Hematopoietic multipotent progenitor cell treated with erythropoietin and hydrocortisone succinate and interleukin-3 and kit ligand, for 8 days (in vitro differentiated cells): ENCODE data around the gene CEACAM8.
A peak's percentile ranks its signal among the peaks of the same experiment; 100 is the strongest.
"Not testable (repeated sequence)": the region's sequence is repeated elsewhere in the genome, so short reads cannot be mapped to it uniquely, and the experiment has no call there.

ENCODE experiments used
- DNase-seq: peaks from one replicate; pipeline ENCODE4 v3.0.0-alpha.2; 2015

The CEACAM8 gene

DNA sequence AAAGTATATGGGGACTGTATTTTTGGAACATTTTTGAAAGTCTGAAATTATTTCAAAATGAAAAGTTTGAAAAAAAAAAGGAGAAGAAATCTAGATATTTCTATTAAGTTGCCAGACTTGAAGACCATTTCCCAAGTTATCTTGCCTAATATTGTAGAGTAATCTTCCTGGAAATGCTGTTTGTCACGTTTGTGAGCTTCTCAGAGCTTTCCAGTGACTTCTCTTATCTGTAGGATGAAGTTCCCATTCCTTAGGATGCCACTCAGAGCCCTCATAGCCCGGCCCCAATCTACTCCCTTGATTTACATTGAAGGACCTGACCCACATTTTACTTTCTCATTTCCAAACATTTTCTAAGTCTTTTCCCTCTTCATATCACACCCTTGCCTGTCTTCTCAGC, 23.6 kb downstream of the CEACAM8 start:
- no peak for DNase-seq

DNA sequence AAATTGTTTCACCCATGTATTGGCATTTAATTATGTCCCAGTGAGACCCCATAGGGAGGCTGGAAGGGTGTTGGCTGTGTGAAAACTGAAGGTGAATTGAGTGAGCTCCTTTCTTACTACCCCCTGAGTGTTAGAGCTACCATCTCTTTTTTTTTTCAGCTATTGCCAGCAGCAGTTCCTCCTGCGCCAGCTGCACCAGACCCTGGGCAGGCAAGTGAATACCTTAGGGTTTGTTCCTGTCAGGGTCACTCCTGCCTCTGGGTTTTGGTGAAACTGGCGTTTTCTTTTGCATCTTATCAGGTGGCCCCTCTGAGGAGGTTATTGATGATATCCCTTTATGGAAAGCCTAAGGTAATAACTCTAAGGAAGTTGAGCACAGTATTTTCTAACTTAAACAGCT, 25.5 kb downstream of the CEACAM8 start:
- DNase-seq: no peak

DNA sequence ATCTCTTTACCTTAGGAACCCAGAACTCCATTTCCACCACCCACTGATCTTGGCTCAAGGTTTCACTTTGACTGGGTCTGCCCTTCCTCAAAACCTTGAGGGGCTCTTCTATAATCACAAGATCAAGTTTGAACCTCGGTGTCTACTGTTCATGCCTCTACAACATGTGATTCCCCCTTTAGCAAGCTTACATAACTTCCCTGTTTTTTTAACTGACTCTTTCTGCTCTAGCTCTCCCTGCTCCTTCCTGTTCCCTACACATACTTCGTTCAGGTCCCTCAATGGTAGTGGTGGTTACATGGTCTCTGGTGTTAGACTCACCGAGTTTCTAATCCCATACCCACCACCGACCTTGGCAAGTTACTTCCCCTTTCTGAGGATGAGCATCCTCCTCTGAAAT, 26.7 kb downstream of the CEACAM8 start:
- DNase-seq: no peak

DNA sequence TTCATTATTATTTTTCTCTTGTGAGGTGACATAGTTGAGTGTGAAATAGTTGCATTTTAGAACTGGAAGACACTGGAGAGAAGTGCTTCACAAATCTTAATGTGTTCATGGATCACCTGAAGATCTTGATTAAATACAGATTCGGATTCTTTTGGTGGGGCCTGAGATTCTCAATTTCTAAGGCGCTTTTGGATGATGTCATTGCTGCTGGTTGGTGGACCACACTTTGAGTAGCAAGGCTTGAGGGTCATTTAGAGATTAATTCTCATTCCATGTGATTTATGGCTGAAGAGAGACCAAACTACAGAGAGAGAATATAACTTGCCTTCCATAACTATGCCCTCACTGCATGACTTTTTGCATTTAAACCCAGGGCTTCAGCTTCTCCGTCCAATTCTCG, 27.2 kb downstream of the CEACAM8 start:
- no peak for DNase-seq

DNA sequence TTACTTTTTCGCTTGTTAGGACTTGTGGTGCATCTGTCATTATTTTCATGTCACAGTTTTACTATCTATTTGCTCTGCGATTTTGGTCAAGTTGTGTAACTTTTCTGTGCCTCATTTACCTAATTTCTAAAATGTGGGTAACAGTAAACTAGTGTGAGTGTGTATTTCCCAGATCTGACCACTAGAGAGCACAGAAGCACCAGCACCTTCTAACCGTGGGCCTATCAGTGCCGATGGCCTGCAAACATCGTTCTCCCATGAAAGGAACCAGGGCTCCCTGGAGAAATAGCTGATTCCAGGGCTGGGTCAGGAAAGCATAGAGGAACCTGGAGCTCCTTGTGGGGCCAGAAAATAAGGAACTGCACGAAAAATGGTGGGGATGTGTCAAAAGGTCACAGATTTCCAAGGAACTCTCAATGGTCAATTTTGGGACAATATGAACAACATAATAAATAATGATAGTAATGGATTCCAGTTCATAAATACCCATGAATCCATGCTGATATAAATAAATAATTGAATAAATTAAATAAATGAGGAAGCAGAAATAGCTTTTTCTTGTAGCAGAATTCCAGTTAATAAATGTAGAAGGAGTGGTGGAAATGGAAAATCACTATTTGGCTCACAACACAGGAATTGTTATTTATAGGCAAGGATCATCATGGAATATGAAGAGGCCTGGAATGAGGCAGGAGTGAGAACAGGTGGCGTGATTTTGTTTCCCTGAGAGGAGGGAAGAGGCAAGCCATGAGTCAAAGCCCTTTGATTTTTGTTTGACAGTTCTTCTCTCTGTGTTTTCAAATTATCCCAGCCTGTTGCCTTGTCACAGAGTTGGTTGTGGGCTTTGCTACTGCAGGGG, 31.1 kb downstream of the CEACAM8 start:
- peak; percentile 43 for DNase-seq

DNA sequence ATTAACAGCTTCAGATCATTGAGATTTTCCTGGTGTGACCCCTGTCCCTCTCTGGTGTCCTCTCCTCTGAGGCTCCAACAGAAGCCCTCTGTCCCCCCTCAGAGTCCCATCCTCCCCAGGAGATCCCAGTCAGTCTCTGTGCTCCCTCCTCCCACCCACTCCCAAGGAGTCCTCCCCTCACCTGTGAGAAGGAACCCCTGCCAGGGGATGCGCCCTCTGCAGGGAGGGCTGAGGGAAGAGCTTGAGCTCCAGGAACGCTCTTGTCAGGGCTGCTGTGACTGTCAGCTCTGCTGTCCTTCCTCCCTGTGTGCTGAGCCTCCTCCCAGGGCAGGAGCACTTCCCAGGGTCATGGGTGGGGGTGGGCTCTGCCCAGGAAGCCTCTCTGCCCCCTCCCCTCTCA, 33.2 kb downstream of the CEACAM8 start:
- no peak for DNase-seq

DNA sequence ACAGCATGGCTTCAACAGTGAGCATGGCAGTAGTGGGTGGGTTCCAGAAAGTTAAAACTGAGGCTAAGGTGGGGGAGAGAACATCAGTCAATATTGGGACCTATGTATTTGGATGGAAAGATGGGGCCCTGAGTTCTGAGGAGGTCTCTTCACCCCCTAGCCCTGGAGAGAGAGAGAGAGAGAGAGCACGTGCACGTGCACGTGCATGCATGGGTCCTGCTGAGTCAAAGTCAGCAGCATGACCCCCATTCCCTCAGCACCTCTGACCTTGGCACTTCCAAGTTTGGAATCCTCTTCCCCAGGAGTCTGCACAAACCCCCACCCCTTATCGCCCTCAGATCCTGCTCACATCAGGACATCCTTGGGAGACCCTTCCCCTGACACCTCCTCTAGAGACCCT, 34.0 kb downstream of the CEACAM8 start:
- no peak for DNase-seq

DNA sequence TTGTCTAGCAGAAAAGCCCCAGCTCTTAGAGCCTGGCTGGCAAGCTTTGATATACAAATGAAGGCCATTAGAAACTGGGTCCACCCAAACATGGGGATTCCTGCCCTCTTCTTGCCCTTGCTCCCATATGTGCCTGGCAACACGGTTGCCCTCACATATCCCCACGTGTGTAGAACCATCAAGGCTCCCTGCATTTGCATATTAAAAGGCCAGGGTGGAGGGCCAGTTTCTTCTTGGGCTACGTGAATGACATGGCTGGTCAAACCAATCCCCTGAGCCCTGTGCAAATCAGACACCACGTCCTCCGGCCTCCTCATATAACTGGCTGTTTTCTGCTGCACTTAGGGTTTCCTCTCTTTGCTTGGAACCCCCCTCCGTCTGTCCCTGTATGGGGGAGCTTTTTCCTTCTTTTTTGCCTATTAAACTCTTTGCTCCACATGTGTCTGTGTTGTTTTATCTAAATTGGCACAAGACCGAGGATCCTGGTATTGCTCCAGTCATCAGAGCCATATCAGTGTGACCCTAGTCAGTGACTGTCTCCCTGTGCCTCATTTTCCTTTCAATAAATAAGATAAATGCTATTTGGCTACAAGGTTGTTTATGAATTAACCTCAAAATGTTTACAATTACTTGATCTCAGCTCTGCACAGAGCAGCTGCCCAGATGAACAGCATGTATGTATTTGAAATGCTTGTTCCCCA, 36.1 kb downstream of the CEACAM8 start:
- no peak for DNase-seq

DNA sequence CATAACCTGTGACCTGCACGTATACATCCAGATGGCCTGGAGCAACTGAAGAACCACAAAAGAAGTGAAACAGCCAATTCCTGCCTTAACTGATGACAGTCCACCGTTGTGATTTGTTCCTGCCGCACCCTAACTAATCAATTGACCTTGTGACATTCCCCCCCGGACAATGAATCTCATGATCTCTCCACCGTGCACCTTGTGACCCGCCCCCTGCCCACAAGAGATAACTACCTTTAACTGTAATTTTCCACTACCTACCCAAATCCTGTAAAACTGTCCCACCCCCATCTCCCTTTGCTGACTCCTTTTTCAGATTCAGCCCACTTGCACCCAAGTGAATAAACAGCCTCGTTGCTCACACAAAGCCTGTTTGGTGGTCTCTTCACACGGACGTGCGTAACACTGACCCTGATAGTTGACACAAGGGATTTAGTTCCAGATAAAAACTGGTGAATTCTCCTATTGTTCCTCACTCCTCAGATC, 37.3 kb downstream of the CEACAM8 start:
- not testable (repeated sequence) for DNase-seq

DNA sequence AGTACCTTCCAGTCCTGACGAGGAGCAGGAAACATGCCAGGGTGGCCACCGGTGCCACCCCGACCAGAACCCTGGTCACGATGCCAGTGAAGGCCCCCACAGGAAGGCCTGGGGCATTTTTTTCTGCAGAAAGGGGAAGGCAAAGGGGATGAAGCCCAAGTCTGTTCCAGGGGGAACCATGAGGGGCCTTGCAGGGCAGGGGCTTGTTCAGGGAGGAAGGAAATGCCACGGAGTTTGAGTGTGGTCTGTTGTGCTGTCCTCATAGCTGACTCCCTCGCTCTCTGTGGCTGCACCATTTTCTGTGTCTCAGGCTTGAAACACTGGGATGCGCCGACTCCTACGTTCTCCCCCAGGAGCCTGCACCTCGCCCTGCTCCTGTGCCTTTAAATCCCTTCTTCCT, 38.9 kb downstream of the CEACAM8 start:
- DNase-seq: no peak

DNA sequence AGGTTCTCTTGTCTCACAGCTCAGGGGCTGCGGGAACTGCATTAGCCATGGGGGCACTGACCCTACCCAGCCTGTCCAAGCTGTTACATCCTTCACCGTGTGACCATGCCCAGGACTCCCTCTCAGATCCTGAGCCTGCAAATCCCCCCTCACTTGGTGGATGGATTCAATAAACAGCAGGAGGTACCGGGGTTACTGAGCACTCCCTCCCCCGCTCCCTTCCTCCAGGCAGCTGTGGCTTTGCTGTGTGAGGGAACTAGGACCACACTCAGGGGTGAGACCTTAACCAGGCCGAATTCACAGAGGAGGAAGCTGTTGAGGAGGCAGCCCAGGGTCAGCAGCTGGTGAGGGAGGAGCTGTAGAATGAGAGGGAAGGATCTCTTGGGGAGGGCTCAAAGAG, 39.4 kb downstream of the CEACAM8 start:
- DNase-seq: no peak

DNA sequence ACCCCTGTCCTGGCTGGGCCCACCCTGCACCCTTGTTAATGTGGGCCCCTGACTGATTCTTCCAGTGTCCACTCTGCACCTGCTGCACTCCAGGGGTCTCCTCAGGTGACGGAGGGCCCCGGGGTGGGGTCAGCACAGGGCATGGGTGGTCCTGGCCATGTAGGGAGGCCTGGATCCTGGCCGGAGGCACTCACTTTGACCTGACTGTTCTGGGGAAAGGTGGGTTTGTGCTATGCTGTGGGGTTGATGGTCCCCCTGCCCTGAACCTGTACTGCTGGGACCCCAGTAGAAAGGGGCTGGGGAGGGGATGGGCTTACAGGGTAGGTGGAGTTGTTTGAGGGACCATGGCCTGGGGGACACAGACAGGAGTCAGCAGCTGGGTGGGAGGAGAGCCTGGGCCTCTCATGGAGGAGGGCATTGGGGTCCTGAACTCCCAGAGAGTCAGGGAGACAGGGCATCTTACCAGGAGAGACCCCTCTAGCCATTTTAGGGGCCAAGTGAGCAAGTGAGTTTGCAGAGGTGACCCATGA, 40.6 kb downstream of the CEACAM8 start:
- no peak for DNase-seq

DNA sequence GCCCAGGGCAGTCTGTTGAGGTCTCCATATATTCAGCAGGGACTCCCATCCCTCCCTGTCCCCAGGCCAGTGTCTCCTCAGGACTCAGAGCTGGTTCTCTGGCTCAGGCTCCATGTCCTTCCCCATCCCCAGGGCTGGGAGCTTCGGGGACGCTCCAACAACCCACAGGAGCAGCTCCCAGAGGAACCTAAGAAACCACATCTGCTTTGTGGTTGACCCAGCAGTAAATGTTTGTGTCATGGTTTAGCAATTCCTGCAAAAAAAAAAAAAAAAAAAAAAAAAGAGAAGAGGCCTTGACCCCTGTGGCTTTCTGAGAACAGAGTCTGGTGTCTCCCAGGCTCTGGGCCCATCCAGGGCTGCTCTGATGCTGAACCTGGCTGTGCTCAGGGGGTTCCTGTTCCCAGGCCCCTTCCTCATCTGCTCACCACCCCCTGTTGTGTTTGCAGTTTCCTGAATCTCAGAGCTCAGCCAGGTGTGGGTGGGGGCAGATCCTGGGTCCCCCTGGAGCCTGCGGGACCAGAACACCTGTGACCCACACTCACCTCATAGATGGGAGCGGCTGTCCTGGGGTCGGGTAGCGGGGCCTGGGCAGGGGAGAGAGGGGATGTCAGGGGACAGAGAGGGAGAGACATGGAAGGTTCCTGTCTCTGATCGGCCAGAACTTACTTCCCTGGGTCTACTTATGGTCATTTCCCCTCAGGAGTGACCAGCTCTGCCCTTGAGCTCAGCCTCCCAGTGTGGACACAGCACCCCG, 41.3 kb downstream of the CEACAM8 start:
- no peak for DNase-seq

DNA sequence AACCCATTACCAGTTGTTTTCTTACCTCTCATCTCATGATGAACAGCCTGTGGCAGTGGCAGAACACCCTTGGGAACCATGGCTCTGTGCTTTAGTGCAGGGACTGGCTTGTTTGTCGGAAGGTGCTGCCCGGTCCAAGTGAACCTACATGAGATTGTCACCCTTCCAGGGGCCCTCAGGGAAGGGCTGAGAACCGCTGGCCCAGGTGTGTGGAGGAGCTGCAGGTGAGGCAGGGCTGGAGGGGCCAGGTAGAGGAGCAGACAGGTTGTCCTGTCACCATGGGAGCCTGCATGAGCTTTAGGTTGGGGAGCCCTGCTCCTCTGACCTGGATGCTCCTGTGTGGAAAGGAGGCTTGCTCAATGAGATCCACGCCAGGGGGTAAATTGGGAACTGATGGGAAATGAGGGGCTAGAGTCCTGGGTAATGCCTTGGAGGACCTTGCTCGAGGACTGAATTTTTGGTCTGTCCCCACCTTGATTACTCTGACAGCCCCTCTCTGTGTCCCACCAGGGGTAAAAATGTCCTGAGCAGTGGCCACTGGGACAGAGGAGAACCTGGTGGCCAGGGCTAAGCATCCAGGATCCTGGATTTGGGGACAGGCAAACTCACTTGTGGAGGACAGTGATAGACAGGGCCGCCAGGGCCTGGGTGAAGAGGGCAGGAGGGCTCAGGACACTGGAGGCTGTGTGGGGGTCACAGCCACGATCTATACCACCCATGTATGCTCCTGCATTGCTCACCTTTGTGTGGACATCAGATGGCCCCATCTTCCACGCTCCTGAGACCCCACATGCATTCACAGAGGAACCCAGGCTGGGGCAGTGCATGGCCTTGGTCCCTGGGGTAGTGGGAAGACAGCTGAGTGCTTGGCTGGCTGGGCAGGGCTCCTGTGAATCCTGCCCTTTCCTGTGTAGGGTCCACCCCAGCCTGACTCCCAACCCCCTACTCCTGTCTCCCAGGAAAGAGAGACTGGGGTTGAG, 42.3 kb downstream of the CEACAM8 start:
- no peak for DNase-seq

DNA sequence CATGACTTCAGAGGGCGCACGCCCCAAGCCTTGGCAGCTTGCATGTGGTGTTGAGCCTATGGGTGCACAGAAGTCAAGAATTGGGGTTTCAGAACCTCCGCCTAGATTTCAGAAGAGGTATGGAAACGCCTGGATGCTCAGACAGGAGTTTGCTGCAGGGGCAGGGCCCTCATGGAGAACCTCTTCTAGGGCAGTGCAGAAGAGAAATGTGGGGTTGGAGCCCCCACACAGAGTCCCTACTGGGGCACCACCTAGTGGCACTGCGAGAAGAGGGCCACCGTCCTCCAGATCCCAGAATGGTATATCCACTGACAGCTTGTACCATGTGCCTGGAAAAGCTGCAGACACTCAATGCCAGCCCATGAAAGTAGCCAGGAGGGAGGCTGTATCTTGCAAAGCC, 44.2 kb downstream of the CEACAM8 start:
- not testable (repeated sequence) for DNase-seq

DNA sequence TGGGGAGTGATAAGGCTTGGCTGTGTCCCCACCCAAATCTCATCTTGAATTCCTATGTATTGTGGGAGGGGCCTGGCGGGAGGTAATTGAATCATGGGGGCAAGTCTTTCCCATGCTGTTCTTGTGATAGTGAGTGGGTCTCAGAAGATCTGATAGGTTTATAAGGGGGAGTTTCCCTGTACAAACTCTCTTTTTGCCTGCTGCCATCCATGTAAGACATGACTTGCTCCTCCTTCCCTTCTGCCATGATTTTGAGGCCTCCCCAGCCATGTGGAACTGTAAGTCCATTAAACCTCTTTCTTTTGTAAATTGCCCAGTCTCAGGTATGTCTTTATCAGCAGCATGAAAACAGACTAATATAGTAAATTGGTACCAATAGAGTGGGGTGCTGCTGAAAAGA, 45.7 kb downstream of the CEACAM8 start:
- not testable (repeated sequence) for DNase-seq

DNA sequence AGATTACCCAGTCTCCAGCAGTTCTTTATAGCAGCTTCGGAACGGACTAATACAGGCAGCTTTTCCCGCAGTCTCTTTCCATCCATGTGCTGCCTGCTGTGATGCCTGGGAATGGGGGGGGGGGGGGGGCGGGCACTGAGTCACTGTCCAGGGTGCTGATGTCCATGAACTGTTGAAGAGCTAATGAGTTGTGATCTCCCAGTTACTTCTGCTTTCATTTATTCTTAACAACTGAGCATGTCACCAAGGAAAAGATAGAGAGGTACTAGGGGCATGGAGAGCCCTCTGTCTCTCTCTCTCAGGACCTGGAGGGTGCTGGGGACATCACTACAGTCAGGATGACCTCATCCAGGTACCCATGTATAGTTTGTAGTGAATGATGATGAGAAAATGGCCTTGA, 46.2 kb downstream of the CEACAM8 start:
- no peak for DNase-seq

DNA sequence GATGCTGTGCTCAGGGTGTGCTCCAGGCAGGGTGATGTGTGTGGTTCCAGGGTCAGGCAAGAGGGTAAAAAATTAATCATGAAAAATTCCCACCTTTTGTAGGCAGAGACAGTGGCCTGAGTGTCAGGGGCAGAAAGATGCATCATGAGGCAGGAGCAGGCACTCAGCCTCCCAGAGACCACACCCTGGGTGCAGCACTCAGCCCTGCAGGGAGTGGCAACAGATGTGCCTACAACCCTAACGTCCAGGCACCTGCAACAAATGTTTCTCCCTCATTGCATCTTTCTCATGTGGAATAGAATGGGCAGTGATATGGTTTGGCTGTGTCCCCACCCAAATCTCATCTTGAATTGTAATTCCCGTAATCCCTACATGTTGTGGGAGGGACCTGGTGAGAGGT, 46.8 kb downstream of the CEACAM8 start:
- no peak for DNase-seq

DNA sequence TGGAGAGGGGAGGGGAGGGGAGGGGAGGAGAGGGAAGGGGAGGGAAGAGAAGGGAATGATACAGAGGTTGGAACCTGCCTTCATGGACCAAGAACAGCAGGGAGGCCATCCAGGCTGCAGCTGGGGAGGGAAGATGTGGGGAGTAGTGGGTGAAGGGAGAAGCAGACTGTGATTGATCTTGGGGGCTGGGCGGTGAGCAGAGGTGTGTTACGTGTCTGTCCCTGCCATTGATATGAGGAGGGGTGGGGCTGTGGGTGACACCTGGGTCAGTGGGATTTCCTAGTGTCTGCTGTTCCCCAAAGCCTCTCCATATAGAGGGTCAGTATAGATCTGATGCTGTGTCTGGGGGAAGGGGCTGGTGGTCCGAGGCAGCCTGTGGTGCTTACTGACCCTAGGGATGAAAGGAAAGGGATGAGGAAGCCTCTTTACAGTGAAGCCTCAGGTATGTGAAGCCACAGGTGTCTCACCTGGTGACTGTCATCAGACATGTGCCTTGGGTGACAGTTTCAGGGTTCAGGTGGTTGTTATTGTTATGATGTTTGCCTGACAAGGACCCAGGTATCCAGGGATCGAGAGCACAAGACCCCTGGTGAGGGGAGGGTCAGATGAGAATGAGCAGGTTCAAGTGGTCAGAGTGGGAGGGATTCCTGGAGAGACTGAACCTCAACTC, 47.8 kb downstream of the CEACAM8 start:
- DNase-seq: no peak

DNA sequence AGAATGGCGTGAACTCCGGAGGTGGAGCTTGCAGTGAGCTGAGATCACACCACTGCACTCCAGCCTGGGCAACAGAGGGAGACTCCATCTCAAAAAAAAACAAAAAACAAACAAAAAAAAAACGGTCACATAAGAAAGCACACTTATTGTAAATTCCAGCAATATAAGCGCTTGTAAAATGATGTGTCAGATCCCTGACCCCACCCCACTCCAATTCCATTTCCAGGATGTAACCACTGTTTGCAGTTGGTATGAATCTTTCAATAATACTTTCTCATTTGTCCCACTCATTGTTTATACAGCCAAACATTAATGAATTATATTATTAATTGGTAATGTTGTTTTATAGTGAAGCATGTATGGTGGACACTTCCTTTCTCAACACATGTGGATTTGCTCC, 50.6 kb downstream of the CEACAM8 start:
- no peak for DNase-seq

DNA sequence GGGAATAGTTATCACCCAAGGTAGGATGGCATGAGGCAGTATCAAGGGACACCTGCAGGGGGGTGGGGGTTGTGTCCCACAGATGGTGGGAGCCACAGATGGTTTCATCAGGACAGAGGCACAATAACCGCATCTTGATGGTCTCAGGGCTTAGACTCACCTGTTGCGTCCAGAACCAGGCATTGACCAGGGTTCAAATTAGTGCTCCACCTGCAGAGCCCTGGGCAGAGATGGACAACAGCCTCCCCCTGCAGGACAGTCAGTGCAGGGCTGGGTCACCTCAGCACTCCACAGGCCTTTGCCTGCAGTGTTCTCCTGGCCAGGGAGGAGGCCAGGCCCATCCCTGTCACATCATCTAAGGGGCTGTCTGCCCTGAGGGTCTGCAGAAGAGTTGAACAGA, 51.9 kb downstream of the CEACAM8 start:
- DNase-seq: no peak
